ENCODE results near the gene DNTT. TPM values are rescaled to one million over a fixed set of nuclear protein-coding genes. Genes with fewer than 3 reads are reported as not detected.
A peak's percentile ranks its signal among the peaks of the same experiment; 100 is the strongest.

The DNTT gene
- polyA plus RNA-seq, 2 of the 4 experiments (the other 2 are of a cell fraction) = not detected

GRCh38 chr10:96339956-96340904 is 36.0 kb downstream of the DNTT start:
- Histone ChIP-seq H3K9me3 (peaks cover 3% of the 10 kb centered on the region; the same call in 1 of the 3 replicates), H3K27ac (no peak overlapping the region), H3K4me2 (no peak overlapping the region), H3K4me1 (no peaks in the 10 kb centered on the region), H3K4me3 (no peak overlapping the region)
- TF ChIP-seq ZSCAN20 (CRISPR knock-in tag; IDR thresholded peaks at IDR 0.05) (no peak), SMC3 (IDR thresholded peaks at IDR 0.05) (peak; percentile 18; the same call in 1 of the 3 replicates), CTCF (IDR thresholded peaks at IDR 0.05) (peak; percentile 61), RAD21 (conservative IDR thresholded peaks at IDR 0.05 in 1 of 2, IDR thresholded peaks at IDR 0.05 in 1 of 2) (peak; percentile 39 to 58; a peak in 3 of 5 replicates)
- 26% methylated on average over 7 of the region's 7 CpGs for WGBS (ENCODE audit: missing lambda C conversion rate)
- CTCF ChIA-PET = interaction anchor here (0.6 to 3.2 kb wide), 17 partner anchors 8 to 940 kb away, joined by 3 to 15 read pairs (median 4); partner anchors contain the start of gene DNTT
- ATAC-seq (peak; percentile 67 to 93; a peak in 4 of 6 replicates), FAIRE-seq (peak; percentile 81), DNase-seq (ENCODE audit: low read depth in 1 of 2, low spot score in 1 of 2) (peak; percentile 36 to 71)
- POLR2A ChIA-PET = no interaction called here

GRCh38 chr10:96341219-96342182 is 37.3 kb downstream of the DNTT start:
- Histone ChIP-seq H3K4me1 (no peaks in the 10 kb centered on the region), H3K4me3 (no peak overlapping the region), H3K27ac (no peak overlapping the region), H3K4me2 (no peak overlapping the region), H3K9me3 (peaks cover 14% of the 10 kb centered on the region; the same call in 2 of the 3 replicates)
- ATAC-seq = no peak
- no peak for DNase-seq (ENCODE audit: low read depth in 1 of 2, low spot score in 1 of 2)
- 18% methylated on average over 5 of the region's 5 CpGs for WGBS (ENCODE audit: missing lambda C conversion rate)
- FAIRE-seq = no peak
- CTCF ChIA-PET = interaction anchor here (0.7 to 3.2 kb wide), 9 partner anchors 8 to 324 kb away, joined by 3 to 15 read pairs (median 5); no protein-coding TSS in a partner anchor
- TF ChIP-seq RCOR1 (IDR thresholded peaks at IDR 0.05; ENCODE audit: low read depth, low read length) (no peak), MAZ (IDR thresholded peaks at IDR 0.05; ENCODE audit: borderline replicate concordance, low read depth, low read length) (no peak), NFE2L2 (conservative IDR thresholded peaks at IDR 0.05; ENCODE audit: low read length) (no peak), RARB (CRISPR knock-in tag; IDR thresholded peaks at IDR 0.05) (no peak), POLR2AphosphoS2 (conservative IDR thresholded peaks at IDR 0.05; ENCODE audit: low read length) (no peak)
- POLR2A ChIA-PET = no interaction called here

- 30% methylated on average over 4 of the region's 4 CpGs for WGBS (ENCODE audit: missing lambda C conversion rate)
- ChIA-PET CTCF (interaction anchor here (0.6 kb wide), 1 partner anchor 193 kb away, joined by 3 read pairs; no protein-coding TSS in a partner anchor), POLR2A (no interaction called here)
- DNase-seq (ENCODE audit: low read depth in 1 of 2, low spot score in 1 of 2) (no peak), ATAC-seq (no peak), FAIRE-seq (peak; percentile 23)
- Histone ChIP-seq H3K4me1 (no peaks in the 10 kb centered on the region), H3K9me3 (peaks cover 20% of the 10 kb centered on the region; the same call in 2 of the 3 replicates), H3K27ac (no peak overlapping the region), H3K4me2 (no peak overlapping the region), H3K4me3 (no peak overlapping the region)
- TF ChIP-seq EP300 (IDR thresholded peaks at IDR 0.05) (no peak), CTCF (IDR thresholded peaks at IDR 0.05) (no peak), RAD21 (conservative IDR thresholded peaks at IDR 0.05 in 1 of 2, IDR thresholded peaks at IDR 0.05 in 1 of 2) (no peak), ZSCAN20 (CRISPR knock-in tag; IDR thresholded peaks at IDR 0.05) (no peak), JUN (IDR thresholded peaks at IDR 0.05) (no peak), USF2 (IDR thresholded peaks at IDR 0.05) (no peak), ZFP36 (IDR thresholded peaks at IDR 0.05; ENCODE audit: borderline replicate concordance, partially characterized antibody) (no peak), ZC3H11A (IDR thresholded peaks at IDR 0.05) (no peak), FOSL2 (IDR thresholded peaks at IDR 0.05) (no peak), FOSL2 (CRISPR knock-in tag; IDR thresholded peaks at IDR 0.05) (no peak), HOXA7 (CRISPR knock-in tag; IDR thresholded peaks at IDR 0.05) (no peak), HES2 (IDR thresholded peaks at IDR 0.05) (no peak), KDM1A (IDR thresholded peaks at IDR 0.05; ENCODE audit: low read depth) (no peak), POLR2A (IDR thresholded peaks at IDR 0.05; ENCODE audit: low read length) (no peak), MAFK (IDR thresholded peaks at IDR 0.05; ENCODE audit: partially characterized antibody) (no peak), POLR2AphosphoS2 (conservative IDR thresholded peaks at IDR 0.05; ENCODE audit: low read length) (no peak), HOXB5 (CRISPR knock-in tag; IDR thresholded peaks at IDR 0.05) (no peak), EHMT2 (IDR thresholded peaks at IDR 0.05; ENCODE audit: low read depth) (no peak), CEBPB (IDR thresholded peaks at IDR 0.05) (no peak)
Measured at GRCh38 chr10:96342402-96342801, 38.2 kb downstream of the DNTT start.

All from A549 (cell line).